NCI-H1694 (cell line): ENCODE measurements around the gene NR3C1.

Experiments used
- DNase-seq: peaks from one replicate; lab custom pipeline; 2025; lab: John Stamatoyannopoulos, UW

Gene NR3C1

GRCh38 chr5:143398053-143398355 lies 5.5 kb downstream of the NR3C1 start:
- no peak for DNase-seq

DNA sequence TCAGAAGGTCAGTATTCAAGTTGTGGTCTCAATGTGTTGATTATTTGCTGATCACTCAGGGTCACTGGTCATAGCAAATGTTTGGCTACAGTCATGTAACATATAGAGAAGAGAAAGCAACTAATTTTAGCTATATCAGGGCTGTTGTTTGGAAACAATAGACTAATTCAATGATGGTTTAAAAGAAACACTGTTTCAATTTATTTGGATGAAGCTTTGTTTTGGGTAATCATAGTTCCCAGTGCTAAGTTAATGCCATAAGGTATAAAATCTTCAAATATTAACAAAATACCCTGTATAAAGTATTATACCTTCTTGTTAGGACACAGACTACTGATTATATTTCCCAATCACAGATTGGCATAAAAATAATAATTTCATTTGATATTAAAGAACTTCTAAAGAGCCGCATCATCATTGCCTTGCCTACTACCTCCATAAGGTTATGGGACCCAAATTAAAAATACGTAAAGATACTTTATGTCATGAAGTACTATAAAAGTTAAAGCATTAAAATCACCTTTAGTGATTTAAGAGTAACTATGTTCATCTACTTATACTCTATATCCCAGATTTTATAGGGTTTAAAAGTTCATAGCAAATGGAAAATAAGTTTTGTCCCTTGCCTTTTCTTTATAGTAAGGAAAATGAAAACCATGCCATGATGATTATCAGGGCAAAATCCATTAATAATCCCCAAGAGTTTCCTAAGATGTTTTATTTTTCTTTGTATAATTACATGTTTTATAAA lies 6.0 kb downstream of the NR3C1 start:
- DNase-seq = no peak

- no peak for DNase-seq
Observed at GRCh38 chr5:143396353-143396940, 7.0 kb downstream of the NR3C1 start.

DNA sequence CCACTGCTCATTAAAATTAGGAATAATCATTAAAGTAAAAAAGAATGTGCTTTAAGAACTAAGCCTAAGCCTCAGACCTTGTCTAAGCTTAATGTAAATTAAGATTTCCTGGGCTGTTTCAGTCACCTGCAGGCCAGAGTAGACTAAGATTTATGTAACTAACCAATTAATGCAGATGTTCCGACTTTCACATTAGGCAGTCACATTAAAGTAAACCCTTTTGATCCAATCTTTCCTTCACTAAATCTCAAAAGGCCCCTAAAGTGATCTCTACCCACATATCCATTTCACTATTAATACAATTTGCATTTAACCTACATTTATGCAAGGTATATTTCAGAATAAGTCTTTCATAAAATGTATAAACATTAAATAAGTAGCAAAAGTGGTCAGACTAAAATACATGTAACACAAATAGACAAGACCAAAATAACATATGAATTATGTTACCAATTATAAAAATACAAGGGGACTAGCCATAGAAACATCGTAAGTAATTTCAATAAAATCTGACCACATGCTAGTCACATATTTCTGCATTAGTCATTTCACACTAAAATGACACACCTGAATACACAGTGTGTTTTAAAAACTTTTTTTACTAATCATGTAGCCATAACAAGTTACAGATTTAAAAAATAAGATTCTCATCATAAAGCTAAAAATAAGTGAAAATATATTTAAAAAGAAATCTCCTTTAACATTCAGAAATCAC lies 7.7 kb downstream of the NR3C1 start:
- DNase-seq = no peak

GRCh38 chr5:143393524-143393923 lies 10.0 kb downstream of the NR3C1 start:
- DNase-seq = no peak

GRCh38 chr5:143390941-143391340 lies 12.5 kb downstream of the NR3C1 start:
- DNase-seq = no peak

GRCh38 chr5:143390258-143390657 lies 13.2 kb downstream of the NR3C1 start:
- DNase-seq = no peak

GRCh38 chr5:143386725-143387124 lies 16.8 kb downstream of the NR3C1 start:
- no peak for DNase-seq

GRCh38 chr5:143384865-143385657 lies 18.4 kb downstream of the NR3C1 start:
- no peak for DNase-seq

- DNase-seq = no peak
Observed at GRCh38 chr5:143383988-143384387, 19.5 kb downstream of the NR3C1 start.

GRCh38 chr5:143379606-143380005 lies 23.9 kb downstream of the NR3C1 start:
- DNase-seq = no peak

DNA sequence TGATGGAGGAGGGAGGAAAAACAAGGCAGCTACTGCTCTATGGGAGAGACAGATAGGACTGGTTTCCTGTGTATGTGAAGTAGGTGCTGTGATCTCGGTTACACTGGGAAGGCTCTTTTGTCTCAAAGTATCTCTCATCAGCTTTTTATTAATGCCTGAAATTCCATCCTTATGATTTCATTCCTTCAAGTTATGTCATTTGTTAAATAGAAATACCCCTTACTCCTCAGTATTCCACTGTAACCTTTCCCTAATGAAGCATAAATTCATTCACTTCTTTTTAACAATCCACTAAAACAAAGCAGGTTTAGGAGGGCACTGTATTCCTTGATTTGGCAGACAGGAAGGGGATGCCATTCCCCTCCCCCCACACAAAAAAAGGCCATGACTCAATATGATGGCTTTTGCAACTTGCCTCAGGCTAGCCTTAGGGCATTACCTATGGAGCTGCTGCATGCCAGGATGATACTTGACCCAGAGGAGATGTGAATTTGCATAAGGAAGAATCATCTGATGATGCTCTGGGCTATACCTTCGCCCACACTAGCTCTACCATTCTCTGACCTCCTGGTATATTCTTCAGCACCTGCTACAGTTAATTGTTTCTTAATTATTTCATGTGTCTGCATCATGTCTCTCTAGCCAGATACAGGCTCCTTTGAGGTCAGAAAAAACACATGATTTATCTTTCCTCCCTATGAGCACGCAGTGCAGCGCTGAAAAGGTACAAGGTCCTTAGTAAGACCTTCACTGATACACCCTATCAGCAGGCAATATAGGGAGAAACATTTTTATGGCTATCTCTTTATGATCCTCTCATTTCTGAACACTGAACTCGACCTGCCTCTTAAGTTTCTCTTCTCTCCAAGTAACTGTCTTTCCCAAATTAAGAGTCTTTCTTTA lies 26.3 kb downstream of the NR3C1 start:
- DNase-seq = no peak

DNA sequence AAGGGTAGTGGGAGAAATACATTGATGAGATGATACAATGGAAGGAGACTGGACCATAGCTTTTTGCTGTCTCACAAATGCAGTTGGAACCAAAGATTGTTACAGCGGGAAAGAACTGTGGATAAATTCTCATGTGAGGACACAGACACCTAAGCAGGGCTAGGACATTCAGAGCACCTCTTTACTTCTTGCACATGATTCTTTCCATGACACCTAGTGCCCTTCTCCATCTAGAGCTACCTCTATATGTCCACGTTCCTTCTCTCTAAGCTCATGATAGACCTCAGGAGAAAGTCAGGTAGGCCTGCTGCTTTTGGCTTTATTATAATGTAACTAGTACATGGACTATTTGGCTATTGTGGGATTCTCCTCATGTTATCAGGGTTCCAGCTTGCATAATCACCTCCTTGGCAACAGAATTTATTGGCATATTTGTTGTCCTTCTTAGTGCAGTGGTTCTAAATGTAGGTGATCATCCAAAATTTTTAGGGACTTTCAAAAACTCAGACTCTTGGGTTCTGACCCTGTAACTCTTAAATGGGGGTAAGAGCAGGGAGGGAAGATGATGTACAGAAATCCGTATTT lies 27.2 kb downstream of the NR3C1 start:
- no peak for DNase-seq

DNA sequence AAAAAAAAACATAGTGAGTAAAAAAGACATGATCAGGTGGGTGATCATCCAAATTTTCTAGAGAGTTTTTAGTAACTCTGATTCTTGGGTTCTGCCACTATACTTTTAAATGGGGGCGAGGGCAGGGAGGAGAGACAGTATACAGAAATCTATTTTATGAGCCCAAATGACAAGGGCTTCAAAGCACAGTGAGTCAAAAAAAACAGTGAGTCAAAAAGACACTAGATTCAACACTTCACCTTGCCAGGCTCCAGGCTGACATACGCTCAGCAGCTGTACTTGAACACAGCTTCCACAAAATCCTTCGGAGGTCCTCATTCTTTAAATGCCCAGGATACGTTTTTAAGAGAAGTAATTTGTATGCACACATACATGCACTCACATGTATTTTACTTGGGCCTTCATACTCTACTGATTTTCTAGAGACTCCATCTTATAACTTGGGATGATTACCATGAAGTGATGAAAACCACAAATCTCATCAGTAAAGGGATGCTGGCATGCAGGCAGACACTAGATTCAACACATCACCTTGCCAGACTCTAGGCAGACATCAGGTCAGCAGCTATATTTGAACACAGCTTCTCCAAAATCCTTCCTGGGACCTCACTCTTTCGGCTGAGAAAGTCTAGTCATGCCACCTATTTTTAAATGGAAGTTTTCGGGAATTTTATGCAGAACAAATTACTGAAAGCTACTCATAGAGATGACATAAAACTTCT lies 28.8 kb downstream of the NR3C1 start:
- no peak for DNase-seq

DNA sequence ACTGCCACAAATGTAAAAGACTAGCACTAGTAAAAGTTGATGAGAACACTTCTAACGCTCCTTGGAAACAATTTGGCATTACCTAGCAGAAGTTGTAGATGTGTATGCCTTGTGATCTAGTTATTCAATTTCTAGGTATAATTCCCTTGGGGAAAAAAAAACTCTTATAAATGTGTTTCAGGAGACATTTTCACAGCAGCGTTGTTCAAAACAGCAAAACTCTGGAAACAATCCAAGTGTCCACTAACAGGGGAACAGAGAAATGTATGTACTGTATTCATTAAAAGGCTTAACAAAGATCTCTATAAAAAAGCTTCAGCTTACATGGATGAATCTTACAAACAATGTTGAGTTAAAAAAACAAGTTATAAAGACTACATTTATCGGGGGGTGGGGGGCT lies 30.4 kb downstream of the NR3C1 start:
- DNase-seq = no peak

DNA sequence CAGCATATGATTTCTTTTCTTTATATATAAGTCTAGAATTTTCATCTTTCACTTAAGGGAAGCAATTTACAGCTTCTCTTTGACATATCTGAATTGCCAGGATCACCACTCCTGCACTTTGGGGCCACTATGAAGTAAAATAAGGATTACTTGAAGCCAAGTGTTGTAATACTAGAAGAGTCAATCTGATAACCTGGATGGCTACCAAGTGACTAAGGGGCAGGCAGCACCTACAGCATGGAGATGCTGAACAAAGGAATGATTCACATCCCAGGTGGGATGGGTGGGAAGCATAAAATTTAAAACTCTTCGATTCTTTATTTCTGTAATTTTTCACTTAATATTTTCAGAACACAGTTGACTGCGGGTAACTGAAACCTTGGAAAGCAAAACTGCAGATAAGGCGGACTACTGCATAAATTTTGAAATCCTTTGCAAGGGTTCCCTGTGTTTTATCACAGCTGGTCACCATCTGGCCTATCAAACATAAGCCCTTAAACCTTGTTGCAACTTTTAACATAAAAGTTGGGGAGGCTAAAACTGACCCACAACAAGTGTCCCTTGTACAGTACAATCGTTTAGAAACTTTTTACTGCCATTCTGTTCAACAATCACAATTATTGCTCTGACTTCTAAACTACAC lies 31.2 kb downstream of the NR3C1 start:
- no peak for DNase-seq

GRCh38 chr5:143370440-143370839 lies 33.0 kb downstream of the NR3C1 start:
- no peak for DNase-seq

DNA sequence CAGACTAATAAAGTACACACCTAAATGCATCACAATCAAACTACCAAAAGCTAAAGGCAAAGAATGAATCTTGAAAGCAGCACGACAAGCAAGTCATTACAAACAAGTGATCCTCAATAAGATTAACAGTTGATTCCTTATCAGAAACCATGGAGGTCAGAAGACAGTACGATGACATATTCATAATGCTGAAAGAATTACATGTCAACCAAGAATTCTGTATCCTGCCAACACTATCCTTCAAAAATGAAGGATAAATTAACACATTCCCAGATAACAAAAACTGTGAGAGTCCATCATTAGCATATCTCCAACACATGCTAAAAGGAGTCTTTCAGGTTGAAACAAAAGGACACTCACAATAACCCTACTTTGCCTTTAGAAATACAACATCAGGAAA lies 39.4 kb downstream of the NR3C1 start:
- DNase-seq = no peak

DNA sequence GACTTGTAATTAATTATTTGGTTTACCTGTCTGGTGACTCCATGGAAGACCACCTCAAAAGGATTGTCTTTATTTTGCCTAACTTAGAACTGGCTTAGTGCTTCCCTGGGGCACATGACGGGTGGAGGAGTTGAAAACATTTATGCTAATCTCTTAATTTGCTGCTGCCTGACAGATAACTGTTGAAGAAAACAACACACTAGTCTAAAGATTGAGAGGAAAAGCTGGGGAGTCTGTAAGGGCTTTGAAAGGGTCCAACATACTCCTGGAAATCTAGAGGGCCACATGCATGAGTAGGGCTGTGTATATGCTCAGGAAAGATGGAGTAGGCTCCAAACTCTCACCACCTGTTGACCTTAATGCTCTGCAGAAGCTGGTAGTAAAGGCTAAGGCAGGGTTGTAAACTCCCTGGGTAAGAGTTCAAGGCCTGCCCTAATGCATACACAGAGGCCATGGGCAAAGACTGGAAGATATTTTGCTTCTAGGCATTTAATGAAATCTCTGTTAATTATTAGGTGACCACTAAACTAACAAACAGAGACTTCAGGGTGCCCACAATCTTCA lies 40.7 kb downstream of the NR3C1 start:
- no peak for DNase-seq

DNA sequence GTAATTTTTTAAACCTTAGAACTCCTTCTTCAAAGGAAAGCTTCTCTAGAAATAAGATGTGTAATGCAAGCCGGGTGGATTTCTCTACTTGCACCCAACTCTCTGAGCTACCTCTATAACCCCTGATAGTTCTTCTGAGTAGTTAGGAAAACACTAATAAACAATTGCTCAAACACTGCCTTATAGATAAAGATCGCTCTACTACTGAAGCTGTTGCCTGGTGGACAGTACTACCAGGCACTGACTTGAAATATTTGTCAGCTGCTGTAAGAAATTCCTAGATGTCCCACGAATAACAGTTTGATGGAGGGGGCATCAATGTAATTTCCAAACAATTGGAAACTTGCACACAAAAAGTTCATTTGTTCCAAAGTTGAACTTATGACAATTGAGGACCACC lies 42.0 kb downstream of the NR3C1 start:
- DNase-seq = no peak
